ACHN (cell line): ENCODE results near the gene CTBP2.
A peak's percentile ranks its signal among the peaks of the same experiment; 100 is the strongest.
"Not testable (repeated sequence)": the region's sequence is repeated elsewhere in the genome, so short reads cannot be mapped to it uniquely, and the experiment has no call there.

ENCODE experiments used
- DNase-seq: peaks from one replicate; pipeline ENCODE4 v3.0.0-alpha.2; 2015
- in situ Hi-C: cut with HindIII; loops from 2 replicates; pipeline ENCODE4 v1.10.0; 2017; ENCODE audit warnings: low sequenced_read_pairs, low pct_ligation_motif_present, low pct_unique_long_range_greater_than_20kb

The CTBP2 gene

GRCh38 chr10:125161707-125162119 lies 1.4 kb upstream of the CTBP2 start:
- in situ Hi-C loops, result no loop called here
- no peak for DNase-seq

- in situ Hi-C loops, result no loop called here
- peak; percentile 89 for DNase-seq
Measured at GRCh38 chr10:125160856-125161706, 718 bp upstream of the CTBP2 start.

DNA sequence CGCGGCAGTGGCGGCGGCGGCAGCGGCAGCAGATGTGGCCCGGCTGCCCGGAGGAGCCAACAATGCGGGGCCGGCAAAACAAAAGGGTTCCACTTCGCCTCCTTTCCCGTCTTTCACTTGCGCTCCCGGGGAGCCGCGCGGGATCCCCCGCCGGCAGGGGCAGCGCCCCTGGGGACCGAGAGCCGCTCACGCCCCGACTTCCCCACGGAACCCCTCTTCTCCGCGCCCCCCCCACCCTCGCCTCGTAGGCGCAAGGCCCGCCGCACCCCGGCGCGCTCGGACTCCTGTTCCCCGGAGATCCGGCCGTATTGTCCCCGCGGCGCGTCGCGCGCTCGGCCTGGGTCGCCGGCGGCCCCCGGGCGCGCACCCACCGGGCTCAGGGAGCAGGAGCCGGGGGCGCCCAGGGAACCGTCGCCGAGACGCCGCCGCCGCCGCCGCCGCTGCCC lies 854 bp downstream of the CTBP2 start:
- in situ Hi-C loops, result no loop called here
- DNase-seq, result peak; percentile 38

DNA sequence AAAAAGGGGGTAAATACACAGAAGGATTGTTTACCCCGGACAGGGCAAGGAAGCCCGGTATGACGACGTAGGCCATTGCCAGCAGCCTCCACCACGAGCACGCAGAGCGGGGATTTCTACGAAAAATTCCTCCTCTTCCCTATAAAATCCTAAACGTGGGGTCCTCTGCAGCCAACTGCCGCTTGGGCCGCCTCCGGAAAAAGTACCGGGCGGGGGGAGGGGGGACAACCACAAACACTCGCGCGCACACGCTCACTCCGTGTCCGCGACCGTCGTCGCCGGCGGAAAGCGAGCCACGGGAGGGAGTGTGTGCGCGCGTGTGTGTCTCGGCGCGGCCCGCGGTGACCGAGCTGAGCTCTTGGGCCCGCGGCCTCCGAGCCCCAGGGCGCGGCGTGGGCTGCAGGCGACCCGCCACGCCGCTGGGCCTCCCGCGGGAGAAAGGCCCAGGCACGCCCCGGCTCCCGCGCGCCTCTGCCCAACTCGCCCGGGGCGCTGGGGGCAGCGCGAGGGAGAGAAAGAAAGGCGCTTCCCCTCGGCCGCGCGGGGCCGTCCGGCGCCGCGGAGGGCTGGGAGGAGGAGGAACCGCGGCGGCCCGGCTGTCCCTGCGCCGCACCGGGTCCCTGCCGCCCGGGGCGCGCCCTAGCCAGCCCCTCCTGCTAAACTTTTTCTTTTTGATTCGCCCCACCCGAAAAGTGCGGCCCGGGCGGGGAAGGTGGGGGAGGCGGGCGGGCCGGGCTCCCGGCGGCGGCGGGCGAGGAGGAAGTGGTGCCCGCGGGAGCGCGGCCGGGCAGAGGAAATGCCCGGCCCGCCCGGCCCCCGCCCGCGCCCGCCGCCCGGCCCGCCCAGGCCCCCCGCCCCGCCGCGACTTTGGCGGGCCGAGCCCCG lies 1.5 kb downstream of the CTBP2 start:
- in situ Hi-C loops, result no loop called here
- DNase-seq, result peak; percentile 51

DNA sequence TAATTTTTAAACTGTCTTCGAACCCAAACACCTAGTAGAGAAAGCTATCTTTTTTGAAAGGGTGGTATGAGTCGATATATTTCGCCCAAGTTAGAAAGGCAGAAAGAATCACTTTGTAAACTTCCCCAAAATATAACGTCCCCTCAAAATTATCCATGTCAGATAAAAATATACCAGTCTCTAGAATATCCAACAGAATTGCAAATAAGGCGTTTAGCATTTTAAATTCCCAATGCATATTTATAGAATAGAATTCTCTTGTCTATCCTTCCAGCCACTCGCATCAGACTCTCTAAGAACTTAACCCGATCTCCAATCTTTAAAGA lies 2.1 kb downstream of the CTBP2 start:
- in situ Hi-C loops, result no loop called here
- no peak for DNase-seq

DNA sequence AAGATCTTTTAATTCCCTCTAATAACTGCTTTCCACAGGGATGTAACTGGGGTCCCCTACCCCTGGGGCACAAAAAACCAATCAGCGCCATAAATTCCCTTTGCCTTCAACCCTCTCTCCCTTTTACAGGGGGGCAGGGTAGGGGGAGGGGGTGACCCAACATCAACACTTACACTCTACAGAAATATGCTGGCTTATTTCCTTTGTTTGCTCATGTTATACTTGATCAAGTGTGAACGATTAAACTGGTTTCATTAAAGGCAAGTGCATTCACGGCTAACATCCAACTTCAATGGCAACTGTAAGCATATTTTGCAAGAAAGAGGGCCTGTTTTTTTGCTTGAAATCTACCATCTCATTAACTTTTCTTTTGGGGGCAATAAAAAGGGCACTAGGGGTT lies 2.9 kb downstream of the CTBP2 start:
- DNase-seq, result no peak
- in situ Hi-C loops, result no loop called here

GRCh38 chr10:125156739-125157480 lies 3.5 kb downstream of the CTBP2 start:
- DNase-seq, result no peak
- in situ Hi-C loops, result no loop called here

- DNase-seq, result no peak
- in situ Hi-C loops, result no loop called here
Measured at GRCh38 chr10:125156196-125156595, 4.2 kb downstream of the CTBP2 start.

GRCh38 chr10:125155101-125155500 lies 5.3 kb downstream of the CTBP2 start:
- in situ Hi-C loops, result no loop called here
- no peak for DNase-seq

DNA sequence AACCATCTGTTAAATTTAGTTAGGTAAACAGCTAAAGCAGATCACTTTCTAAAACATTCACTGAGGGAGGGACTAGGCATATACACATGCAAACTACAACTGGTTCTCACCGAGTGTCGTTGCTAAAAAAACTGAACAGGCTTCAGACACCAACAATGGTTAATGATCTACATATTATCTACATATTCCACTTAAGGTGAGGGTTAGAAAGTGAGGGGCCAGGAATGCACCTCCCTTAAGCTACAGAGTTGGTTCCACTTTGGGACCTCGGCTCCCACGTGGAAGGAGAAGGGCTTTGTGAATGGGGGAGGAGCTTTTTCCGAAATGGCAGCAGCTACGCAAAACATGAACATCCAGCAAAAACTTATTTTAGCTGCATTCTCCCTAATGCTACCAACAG lies 5.8 kb downstream of the CTBP2 start:
- DNase-seq, result no peak
- in situ Hi-C loops, result no loop called here

DNA sequence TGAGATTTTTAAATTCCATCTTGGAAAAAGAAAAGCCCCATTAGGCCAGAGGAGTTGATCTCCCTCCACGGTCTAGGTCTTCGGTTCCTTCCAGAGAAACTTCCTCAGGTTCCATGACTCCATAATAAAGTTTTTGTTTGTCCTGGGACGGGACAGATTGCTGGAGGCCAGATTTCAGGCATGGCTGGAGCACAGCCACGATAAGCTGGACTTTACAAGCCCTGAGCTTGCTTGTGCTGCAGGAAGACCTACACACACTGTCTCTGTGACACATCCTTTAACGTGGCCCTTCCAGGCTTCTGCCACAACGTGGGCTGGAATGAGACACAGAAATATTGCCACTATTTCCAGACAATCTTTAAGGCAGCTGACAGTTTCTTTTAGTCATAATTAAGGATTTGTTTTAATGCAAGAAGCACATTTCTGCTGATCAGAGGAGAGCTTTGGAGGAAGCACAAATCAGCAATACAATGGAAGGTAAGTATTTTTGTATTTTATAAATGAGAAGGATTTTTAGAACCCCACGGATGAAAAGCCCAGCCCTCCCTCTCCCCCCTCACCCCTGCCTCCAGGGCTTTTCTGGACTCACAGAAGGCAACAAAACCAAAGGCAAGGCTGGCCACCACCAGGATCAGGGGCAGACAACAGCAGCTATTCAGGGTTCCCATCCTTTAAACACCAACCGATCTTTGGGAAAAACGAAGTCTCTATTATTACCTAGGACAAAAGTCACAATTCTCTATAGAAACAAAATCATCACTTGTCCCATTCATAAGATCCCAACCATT lies 6.5 kb downstream of the CTBP2 start:
- no peak for DNase-seq
- in situ Hi-C loops, result no loop called here

DNA sequence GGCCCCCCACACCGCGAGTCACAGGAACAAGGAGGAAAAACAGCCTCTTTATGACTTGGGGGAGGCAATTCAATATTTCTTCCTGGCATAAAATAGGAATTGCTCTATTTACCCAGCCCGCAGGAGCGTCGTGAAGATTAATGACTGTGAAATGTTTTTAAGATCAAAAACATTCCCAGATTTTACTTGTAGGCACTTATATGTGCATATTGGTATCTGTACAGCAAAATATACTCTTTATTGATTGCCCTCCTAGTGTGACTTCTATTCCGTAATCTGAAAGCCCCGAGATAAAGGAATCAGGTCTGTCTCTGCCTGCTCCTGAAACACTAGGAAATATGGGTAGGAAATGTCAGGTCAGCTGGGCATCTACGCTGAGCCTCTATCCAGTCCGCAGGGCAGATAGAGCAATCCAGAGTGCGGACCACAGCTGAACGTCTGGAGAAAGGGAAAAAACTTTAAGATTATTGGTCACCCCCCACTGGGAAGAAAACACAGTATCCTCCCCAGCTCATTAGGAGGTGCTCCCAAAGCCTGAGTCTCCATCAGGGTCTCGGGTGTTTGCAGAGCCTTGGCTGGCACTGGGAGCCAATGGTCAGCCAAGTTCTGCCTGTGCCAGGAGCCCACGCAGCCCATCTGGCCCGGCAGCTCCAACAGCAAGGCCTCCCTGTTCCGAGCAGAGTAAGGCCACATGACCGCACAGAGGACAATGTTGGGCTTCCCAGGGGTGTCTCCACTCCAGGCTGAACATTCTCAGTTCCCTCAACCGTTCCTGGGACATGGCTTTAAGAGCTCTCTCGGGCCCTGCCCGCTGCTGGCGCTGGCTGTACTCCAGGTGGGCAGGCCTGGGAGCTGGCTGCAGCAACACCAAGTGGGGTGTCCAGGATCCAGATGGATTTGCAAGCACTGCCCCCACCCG lies 7.7 kb downstream of the CTBP2 start:
- no peak for DNase-seq
- in situ Hi-C loops, result no loop called here

- in situ Hi-C loops, result no loop called here
- no peak for DNase-seq
Measured at GRCh38 chr10:125151553-125152449, 8.6 kb downstream of the CTBP2 start.

DNA sequence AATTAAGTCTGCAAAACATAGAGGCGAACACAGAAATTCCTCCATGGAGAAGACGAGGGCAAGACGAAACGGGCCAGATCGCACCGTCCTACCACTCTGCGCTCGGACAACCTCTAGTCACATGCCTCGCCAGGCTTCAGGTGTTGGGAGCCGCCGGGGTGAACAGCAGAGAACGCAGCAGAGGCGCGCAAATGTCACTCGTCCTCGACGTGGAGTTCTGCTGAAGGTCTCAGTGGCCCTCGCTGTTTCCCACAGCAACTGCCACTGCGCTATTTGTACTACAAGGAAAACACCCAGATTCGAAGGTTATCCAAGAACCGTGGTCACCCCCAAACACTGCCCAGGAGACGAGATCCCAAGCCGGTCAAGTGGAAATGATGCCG lies 9.2 kb downstream of the CTBP2 start:
- no peak for DNase-seq
- in situ Hi-C loops, result no loop called here

GRCh38 chr10:125150376-125151083 lies 9.8 kb downstream of the CTBP2 start:
- in situ Hi-C loops, DNase-seq: not testable (repeated sequence)

GRCh38 chr10:125149680-125150047 lies 10.7 kb downstream of the CTBP2 start:
- no peak for DNase-seq
- in situ Hi-C loops, result no loop called here
